Parathyroid adenoma (tissue), 2 donors: ENCODE results near the gene TMEM131.
"Not testable (repeated sequence)": the region's sequence is repeated elsewhere in the genome, so short reads cannot be mapped to it uniquely, and the experiment has no call there.

Experiments used
- H2AFZ ChIP-seq: fragments of 300-600 bp; sonication (generic); one replicate; pipeline ENCODE4 v1.7.0; 2017; ENCODE audit warnings: antibody characterized with exemption, mild to moderate bottlenecking
- H3K27ac ChIP-seq: fragments of 300-600 bp; sonication (generic); one replicate; pipeline ENCODE4 v1.7.0; 2017
- H3K27me3 ChIP-seq: fragments of 300-600 bp; sonication (generic); one replicate; pipeline ENCODE4 v1.7.0; 2017; ENCODE audit warnings: low read length; ENCODE audit not compliant: control insufficient read depth, insufficient read depth
- H3K36me3 ChIP-seq: fragments of 300-600 bp; sonication (generic); one replicate; pipeline ENCODE4 v1.7.0; 2017; ENCODE audit warnings: low read length; ENCODE audit not compliant: control insufficient read depth, insufficient read depth
- H3K4me1 ChIP-seq: fragments of 300-600 bp; sonication (generic); one replicate; pipeline ENCODE4 v1.7.0; 2017; ENCODE audit warnings: control low read depth
- H3K4me2 ChIP-seq: fragments of 300-600 bp; sonication (generic); one replicate; pipeline ENCODE4 v1.7.0; 2017; ENCODE audit warnings: low read length
- H3K4me3 ChIP-seq: fragments of 300-600 bp; sonication (generic); one replicate; pipeline ENCODE4 v1.7.0; 2017; ENCODE audit warnings: low read depth, low read length
- H3K79me2 ChIP-seq: fragments of 300-600 bp; sonication (generic); one replicate; pipeline ENCODE4 v1.7.0; 2017; ENCODE audit warnings: control low read depth
- H3K9ac ChIP-seq: fragments of 300-600 bp; sonication (generic); one replicate; pipeline ENCODE4 v1.7.0; 2017; ENCODE audit warnings: mild to moderate bottlenecking
- H3K9me3 ChIP-seq: fragments of 300-600 bp; sonication (generic); one replicate; pipeline ENCODE4 v1.7.0; 2017; ENCODE audit warnings: low read length; ENCODE audit not compliant: control insufficient read depth
- TF ChIP-seq, protein P1 (sequence below): fragments of 300-600 bp; sonication (generic); IDR thresholded peaks from one replicate; pipeline ENCODE4 v1.7.0; 2017; ENCODE audit warnings: antibody characterized with exemption, mild to moderate bottlenecking
- donor health status: primary hyperparathyroidism.

TMEM131 gene

DNA sequence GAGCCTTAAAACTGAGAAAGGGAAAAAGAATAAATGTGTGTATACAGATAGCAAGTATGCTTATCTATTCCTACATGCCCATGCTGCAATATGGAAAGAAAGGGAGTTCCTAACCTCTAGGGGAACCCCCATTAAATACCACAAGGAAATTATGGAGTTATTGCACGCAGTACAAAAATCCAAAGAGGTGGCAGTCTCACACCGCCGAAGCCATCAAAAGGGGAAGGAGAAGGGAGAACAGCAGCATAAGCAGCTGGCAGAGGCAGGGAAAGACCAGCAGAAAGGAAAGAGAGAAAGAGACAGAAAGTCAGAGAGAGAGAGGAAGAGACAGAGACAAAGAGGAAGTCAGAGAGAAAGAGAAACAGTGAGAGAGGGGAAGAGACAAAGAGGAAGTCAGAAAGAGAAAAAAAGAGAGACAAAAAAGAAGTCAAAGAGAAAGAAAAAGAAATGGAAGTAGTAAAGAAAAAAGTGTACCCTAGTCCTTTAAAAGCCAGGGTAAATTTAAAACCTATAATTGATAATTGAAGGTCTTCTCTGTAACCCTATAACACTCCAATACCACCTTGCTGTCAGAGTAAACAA lies 169.4 kb downstream of the TMEM131 start:
- TF ChIP-seq, protein P1, sequence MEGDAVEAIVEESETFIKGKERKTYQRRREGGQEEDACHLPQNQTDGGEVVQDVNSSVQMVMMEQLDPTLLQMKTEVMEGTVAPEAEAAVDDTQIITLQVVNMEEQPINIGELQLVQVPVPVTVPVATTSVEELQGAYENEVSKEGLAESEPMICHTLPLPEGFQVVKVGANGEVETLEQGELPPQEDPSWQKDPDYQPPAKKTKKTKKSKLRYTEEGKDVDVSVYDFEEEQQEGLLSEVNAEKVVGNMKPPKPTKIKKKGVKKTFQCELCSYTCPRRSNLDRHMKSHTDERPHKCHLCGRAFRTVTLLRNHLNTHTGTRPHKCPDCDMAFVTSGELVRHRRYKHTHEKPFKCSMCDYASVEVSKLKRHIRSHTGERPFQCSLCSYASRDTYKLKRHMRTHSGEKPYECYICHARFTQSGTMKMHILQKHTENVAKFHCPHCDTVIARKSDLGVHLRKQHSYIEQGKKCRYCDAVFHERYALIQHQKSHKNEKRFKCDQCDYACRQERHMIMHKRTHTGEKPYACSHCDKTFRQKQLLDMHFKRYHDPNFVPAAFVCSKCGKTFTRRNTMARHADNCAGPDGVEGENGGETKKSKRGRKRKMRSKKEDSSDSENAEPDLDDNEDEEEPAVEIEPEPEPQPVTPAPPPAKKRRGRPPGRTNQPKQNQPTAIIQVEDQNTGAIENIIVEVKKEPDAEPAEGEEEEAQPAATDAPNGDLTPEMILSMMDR, result peak; percentile 22
- not testable (repeated sequence) for H2AFZ ChIP-seq, H3K4me2 ChIP-seq, H3K27me3 ChIP-seq, H3K36me3 ChIP-seq, H3K9me3 ChIP-seq, H3K27ac ChIP-seq, H3K4me3 ChIP-seq, H3K79me2 ChIP-seq, H3K9ac ChIP-seq
- peaks cover 11% of the 10 kb centered on the region for H3K4me1 ChIP-seq

- not testable (repeated sequence) for H3K9me3 ChIP-seq, H3K9ac ChIP-seq, H3K79me2 ChIP-seq, H3K27ac ChIP-seq, H2AFZ ChIP-seq, H3K27me3 ChIP-seq, H3K4me1 ChIP-seq, H3K4me3 ChIP-seq, H3K4me2 ChIP-seq, H3K36me3 ChIP-seq
Measured at GRCh38 chr2:97824011-97824410, 171.7 kb downstream of the TMEM131 start.

- H3K4me2 ChIP-seq, H3K4me3 ChIP-seq, H3K36me3 ChIP-seq, H3K9me3 ChIP-seq, H3K27me3 ChIP-seq, H3K79me2 ChIP-seq, H3K27ac ChIP-seq, H3K4me1 ChIP-seq, H3K9ac ChIP-seq, H2AFZ ChIP-seq: not testable (repeated sequence)
Measured at GRCh38 chr2:97821862-97822261, 173.9 kb downstream of the TMEM131 start.

DNA sequence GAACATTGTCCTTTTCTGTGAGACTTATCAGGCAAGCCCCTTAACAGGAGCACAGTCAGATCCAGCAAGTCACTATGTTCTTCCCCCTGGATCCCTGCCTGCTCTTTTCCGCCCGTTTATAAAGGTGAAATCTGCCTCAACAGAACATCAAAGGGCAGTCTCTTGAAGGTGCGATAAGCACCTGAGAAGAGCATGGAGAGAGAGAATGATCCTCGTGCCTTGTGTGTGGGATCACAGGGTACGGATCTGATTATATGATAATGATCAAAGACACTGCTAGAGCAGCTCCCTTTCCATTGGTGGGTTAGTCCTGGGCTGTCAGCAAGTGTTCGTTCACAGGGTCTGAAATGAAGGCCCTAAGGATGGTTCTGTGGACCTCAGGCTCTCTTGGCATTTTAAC lies 176.0 kb downstream of the TMEM131 start:
- Histone ChIP-seq H3K79me2 (no peaks in the 10 kb centered on the region), H3K9ac (no peak overlapping the region), H3K27me3 (no peaks in the 10 kb centered on the region), H3K36me3 (no peaks in the 10 kb centered on the region), H3K4me2 (peak overlapping the region; percentile 57), H3K9me3 (no peaks in the 10 kb centered on the region), H3K27ac (no peak overlapping the region), H3K4me3 (no peak overlapping the region), H2AFZ (no peak overlapping the region), H3K4me1 (peaks cover 3% of the 10 kb centered on the region)
- TF ChIP-seq, protein P1, result no peak

GRCh38 chr2:97816411-97816810 lies 179.3 kb downstream of the TMEM131 start:
- H3K79me2 ChIP-seq, result no peaks in the 10 kb centered on the region
- no peak overlapping the region for H3K4me3 ChIP-seq
- H2AFZ ChIP-seq, result no peak overlapping the region
- no peaks in the 10 kb centered on the region for H3K9me3 ChIP-seq
- H3K4me1 ChIP-seq, result peaks cover 7% of the 10 kb centered on the region
- no peak overlapping the region for H3K9ac ChIP-seq
- TF ChIP-seq, protein P1, result no peak
- H3K27me3 ChIP-seq, result no peaks in the 10 kb centered on the region
- H3K27ac ChIP-seq, result no peak overlapping the region
- H3K4me2 ChIP-seq, result no peak overlapping the region
- H3K36me3 ChIP-seq, result no peaks in the 10 kb centered on the region

- TF ChIP-seq, protein P1, result no peak
- H3K4me1 ChIP-seq, result peaks cover 5% of the 10 kb centered on the region
- no peaks in the 10 kb centered on the region for H3K9me3 ChIP-seq
- no peaks in the 10 kb centered on the region for H3K36me3 ChIP-seq
- no peaks in the 10 kb centered on the region for H3K27me3 ChIP-seq
- H3K27ac ChIP-seq, result no peak overlapping the region
- no peak overlapping the region for H3K4me3 ChIP-seq
- no peaks in the 10 kb centered on the region for H3K79me2 ChIP-seq
- no peak overlapping the region for H3K9ac ChIP-seq
- H2AFZ ChIP-seq, result no peak overlapping the region
- H3K4me2 ChIP-seq, result peak overlapping the region; percentile 45
Measured at GRCh38 chr2:97812931-97813330, 182.8 kb downstream of the TMEM131 start.
